ENCODE results near the gene KCNJ6.

GRCh38 chr21:37829447-37829846 is 86.8 kb downstream of the KCNJ6 start:
- TF ChIP-seq CTCF (IDR thresholded peaks at IDR 0.05) (no peak), POLR2A (IDR thresholded peaks at IDR 0.05) (no peak), POLR2AphosphoS5 (IDR thresholded peaks at IDR 0.05; ENCODE audit: insufficient read depth in 1 of 2, low read depth in 1 of 2) (no peak)
